H9 (cell line): Measurements from ENCODE around the gene CMSS1. TPM values are rescaled to one million over a fixed set of nuclear protein-coding genes. Genes with fewer than 3 reads are reported as not detected.

Source experiments
- DNase-seq: peaks from one replicate; pipeline ENCODE4 v3.0.0-alpha.2; 2017
- H2AFZ ChIP-seq: one replicate; pipeline ENCODE4 v1.6.1; 2013; ENCODE audit warnings: mild to moderate bottlenecking, low read length, control low read depth, moderate library complexity
- H2AK5ac ChIP-seq: 2 replicates; pipeline ENCODE4 v1.6.1; 2013; ENCODE audit warnings: low read length, control low read depth, mixed read lengths; ENCODE audit not compliant: insufficient read length
- H2BK120ac ChIP-seq: one replicate; pipeline ENCODE4 v1.6.1; 2013; ENCODE audit warnings: low read depth, mild to moderate bottlenecking, low read length, control low read depth, inconsistent platforms; ENCODE audit not compliant: poor library complexity, severe bottlenecking
- H2BK12ac ChIP-seq: 2 replicates; pipeline ENCODE4 v1.6.1; 2013; ENCODE audit warnings: low read length, control low read depth, mixed read lengths, low read depth; ENCODE audit not compliant: insufficient read length
- H2BK15ac ChIP-seq: 2 replicates; pipeline ENCODE4 v1.6.1; 2013; ENCODE audit warnings: low read depth, low read length, control low read depth
- H2BK20ac ChIP-seq: one replicate; pipeline ENCODE4 v1.6.1; 2013; ENCODE audit warnings: low read depth, mild to moderate bottlenecking, low read length, control low read depth, inconsistent platforms; ENCODE audit not compliant: poor library complexity, severe bottlenecking
- H2BK5ac ChIP-seq: 2 replicates; pipeline ENCODE4 v1.6.1; 2013; ENCODE audit warnings: low read length, control low read depth, mixed read lengths; ENCODE audit not compliant: insufficient read length
- H3K14ac ChIP-seq: 2 replicates; pipeline ENCODE4 v1.6.1; 2013; ENCODE audit warnings: low read length, control low read depth; ENCODE audit not compliant: insufficient read depth
- H3K18ac ChIP-seq: 2 replicates; pipeline ENCODE4 v1.6.1; 2013; ENCODE audit warnings: low read depth, mild to moderate bottlenecking, mixed read lengths, low read length, control low read depth; ENCODE audit not compliant: insufficient read length
- H3K23ac ChIP-seq: 2 replicates; pipeline ENCODE4 v1.6.1; 2013; ENCODE audit warnings: low read length, control low read depth, mixed read lengths, low read depth; ENCODE audit not compliant: insufficient read length
- H3K23me2 ChIP-seq: 2 replicates; pipeline ENCODE4 v1.6.1; 2013; ENCODE audit warnings: low read depth, mild to moderate bottlenecking, mixed read lengths, low read length, control low read depth; ENCODE audit not compliant: insufficient read length, poor library complexity, severe bottlenecking
- H3K27ac ChIP-seq: 2 replicates; pipeline ENCODE4 v1.5.1; 2013; ENCODE audit warnings: low read length, control low read depth, mixed read lengths, low read depth; ENCODE audit not compliant: insufficient read length
- H3K27me3 ChIP-seq: 2 replicates; pipeline ENCODE4 v1.6.1; 2013; ENCODE audit warnings: low read length, control low read depth, inconsistent platforms; ENCODE audit not compliant: insufficient read depth
- H3K4ac ChIP-seq: 2 replicates; pipeline ENCODE4 v1.6.1; 2013; ENCODE audit warnings: low read depth, mild to moderate bottlenecking, control low read depth, inconsistent platforms, low read length, moderate library complexity
- H3K4me1 ChIP-seq: 2 replicates; pipeline ENCODE4 v1.6.1; 2013; ENCODE audit warnings: low read length, control low read depth, inconsistent platforms; ENCODE audit not compliant: insufficient read depth
- H3K4me2 ChIP-seq: 2 replicates; pipeline ENCODE4 v1.6.1; 2013; ENCODE audit warnings: low read length, control low read depth, mixed read lengths; ENCODE audit not compliant: insufficient read length, insufficient read depth
- H3K56ac ChIP-seq: 2 replicates; pipeline ENCODE4 v1.6.1; 2013; ENCODE audit warnings: low read depth, mild to moderate bottlenecking, mixed read lengths, low read length, control low read depth; ENCODE audit not compliant: insufficient read length
- H3K79me1 ChIP-seq: 2 replicates; pipeline ENCODE4 v1.6.1; 2013; ENCODE audit warnings: low read depth, mild to moderate bottlenecking, moderate library complexity, low read length, control low read depth, inconsistent platforms; ENCODE audit not compliant: insufficient read depth, poor library complexity, severe bottlenecking
- H3K79me2 ChIP-seq: 2 replicates; pipeline ENCODE4 v1.6.1; 2013; ENCODE audit warnings: low read length, control low read depth, inconsistent platforms; ENCODE audit not compliant: insufficient read depth
- H3K9ac ChIP-seq: 2 replicates; pipeline ENCODE4 v1.6.1; 2013; ENCODE audit warnings: low read length, control low read depth, mixed read lengths; ENCODE audit not compliant: insufficient read length; ENCODE audit errors: extremely low read depth
- H3K9me3 ChIP-seq: one replicate; pipeline ENCODE4 v1.6.1; 2013; ENCODE audit warnings: low read depth, low read length, inconsistent platforms; ENCODE audit not compliant: control insufficient read depth
- H3T11ph ChIP-seq: one replicate; pipeline ENCODE4 v1.6.1; 2013; ENCODE audit warnings: mild to moderate bottlenecking, low read length, control low read depth, inconsistent platforms
- H4K20me1 ChIP-seq: one replicate; pipeline ENCODE4 v1.6.1; 2013; ENCODE audit not compliant: control insufficient read depth, insufficient read length, insufficient read depth
- H4K5ac ChIP-seq: 2 replicates; pipeline ENCODE4 v1.6.1; 2013; ENCODE audit warnings: low read depth, mild to moderate bottlenecking, mixed read lengths, low read length, control low read depth; ENCODE audit not compliant: insufficient read length
- H4K8ac ChIP-seq: replicated peaks from 2 replicates; pipeline ENCODE4 v1.6.1; 2013; ENCODE audit warnings: low read length, control low read depth, mixed read lengths, low read depth; ENCODE audit not compliant: insufficient read length
- H4K91ac ChIP-seq: 2 replicates; pipeline ENCODE4 v1.6.1; 2013; ENCODE audit warnings: low read depth, mild to moderate bottlenecking, moderate library complexity, mixed read lengths, low read length, control low read depth; ENCODE audit not compliant: insufficient read length
- H3K27ac Mint-ChIP-seq, 3 experiments: 2 replicates in 2 of 3; 3 replicates in 1 of 3; pipeline ENCODE4 v1.8.0; 2020 to 2021; ENCODE audit warnings: mixed read lengths in 3 of 3, mild to moderate bottlenecking in 1 of 3, moderate library complexity in 1 of 3
- H3K27me3 Mint-ChIP-seq: 2 replicates; pipeline ENCODE4 v1.8.0; 2021; ENCODE audit warnings: low read depth, mild to moderate bottlenecking, moderate library complexity, mixed read lengths
- H3K36me3 Mint-ChIP-seq, 3 experiments: 2 replicates in 2 of 3; 3 replicates in 1 of 3; pipeline ENCODE4 v1.8.0; 2020 to 2021; ENCODE audit warnings: low read depth in 3 of 3, mixed read lengths in 3 of 3; ENCODE audit not compliant: insufficient read depth in 1 of 3
- H3K4me1 Mint-ChIP-seq, 2 experiments: 2 replicates each; pipeline ENCODE4 v1.8.0; 2020; ENCODE audit warnings: mixed read lengths in 2 of 2
- H3K4me3 Mint-ChIP-seq, 2 experiments: 2 replicates in 1 of 2; 3 replicates in 1 of 2; pipeline ENCODE4 v1.8.0; 2020 to 2021; ENCODE audit warnings: mild to moderate bottlenecking in 2 of 2, mixed read lengths in 2 of 2, moderate library complexity in 1 of 2
- H3K9me3 Mint-ChIP-seq, 2 experiments: 2 replicates in 1 of 2; 3 replicates in 1 of 2; pipeline ENCODE4 v1.8.0; 2020; ENCODE audit warnings: mild to moderate bottlenecking in 2 of 2, mixed read lengths in 2 of 2, moderate library complexity in 1 of 2
- WGBS: extraction: QIAGEN DNeasy Blood & Tissue Kit; methylation state at CpG from one replicate; pipeline ENCODE4 v1.1.7; 2013; ENCODE audit warnings: missing lambda C conversion rate, low lambda C conversion rate, mixed read lengths; ENCODE audit not compliant: insufficient read length; ENCODE audit errors: extremely low coverage; 5-methylcytosine and 5-hydroxymethylcytosine counted together
- total RNA-seq: library from RNA; stranded (reverse); gene quantifications from 2 replicates; pipeline ENCODE4 v1.2.1, GENCODE V29; 2021
- TF ChIP-seq, protein P1 (sequence below): fragments of 200-600 bp; sonication (generic); conservative IDR thresholded peaks from 3 replicates; pipeline ENCODE4 v1.8.0; 2021; ENCODE audit warnings: antibody characterized with exemption, mild to moderate bottlenecking

CMSS1 gene
- total RNA-seq, 1 experiment from 2014 or later: 61.8 TPM

DNA sequence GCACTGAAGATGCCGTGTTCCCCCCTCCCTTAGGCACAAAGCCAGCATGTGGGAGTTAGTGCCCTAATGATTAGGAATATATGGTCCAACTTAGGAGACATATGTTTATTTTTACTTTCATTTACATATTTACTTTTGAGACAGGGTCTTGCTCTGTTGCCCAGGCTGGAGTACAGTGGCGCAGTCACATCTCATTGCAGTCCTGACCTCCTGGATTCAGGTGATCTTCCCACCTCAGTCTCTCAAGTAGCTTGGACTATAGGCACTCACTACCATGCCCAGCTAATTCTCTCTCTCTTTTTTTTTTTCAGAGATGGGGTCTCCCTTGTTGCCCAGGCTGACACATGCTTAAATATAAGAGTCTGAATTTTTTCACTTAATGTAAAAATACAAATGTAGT lies 391.5 kb downstream of the CMSS1 start:
- Histone ChIP-seq H3K14ac (no peak overlapping the region), H4K20me1 (no peaks in the 10 kb centered on the region), H4K5ac (no peak overlapping the region), H3K27me3 (no peaks in the 10 kb centered on the region), H2AK5ac (peak overlapping the region; percentile 67), H3K56ac (no peak overlapping the region), H3T11ph (no peak overlapping the region), H2AFZ (no peak overlapping the region), H3K79me2 (no peaks in the 10 kb centered on the region), H3K4me2 (no peak overlapping the region), H3K23ac (no peak overlapping the region), H3K79me1 (no peaks in the 10 kb centered on the region), H3K4ac (no peak overlapping the region), H3K18ac (no peak overlapping the region), H2BK20ac (no peak overlapping the region), H4K91ac (no peak overlapping the region), H2BK15ac (no peak overlapping the region), H3K9ac (no peak overlapping the region), H3K23me2 (no peaks in the 10 kb centered on the region), H3K9me3 (no peaks in the 10 kb centered on the region), H2BK12ac (no peak overlapping the region), H3K4me1 (peaks cover 16% of the 10 kb centered on the region), H2BK5ac (no peak overlapping the region), H4K8ac (no peak overlapping the region), H3K27ac (no peak overlapping the region), H2BK120ac (no peak overlapping the region)
- Mint-ChIP-seq H3K9me3 (no peaks in the 10 kb centered on the region), H3K4me1 (peaks cover 25 to 31% of the 10 kb centered on the region in 2 experiments), H3K36me3 (no peaks in the 10 kb centered on the region; a peak in 1 of 7 replicates), H3K27me3 (peaks cover 11% of the 10 kb centered on the region), H3K27ac (peak overlapping the region in 1 of 3 experiments; percentile 63; a peak in 2 of 7 replicates), H3K4me3 (no peak overlapping the region)
- TF ChIP-seq, protein P1, sequence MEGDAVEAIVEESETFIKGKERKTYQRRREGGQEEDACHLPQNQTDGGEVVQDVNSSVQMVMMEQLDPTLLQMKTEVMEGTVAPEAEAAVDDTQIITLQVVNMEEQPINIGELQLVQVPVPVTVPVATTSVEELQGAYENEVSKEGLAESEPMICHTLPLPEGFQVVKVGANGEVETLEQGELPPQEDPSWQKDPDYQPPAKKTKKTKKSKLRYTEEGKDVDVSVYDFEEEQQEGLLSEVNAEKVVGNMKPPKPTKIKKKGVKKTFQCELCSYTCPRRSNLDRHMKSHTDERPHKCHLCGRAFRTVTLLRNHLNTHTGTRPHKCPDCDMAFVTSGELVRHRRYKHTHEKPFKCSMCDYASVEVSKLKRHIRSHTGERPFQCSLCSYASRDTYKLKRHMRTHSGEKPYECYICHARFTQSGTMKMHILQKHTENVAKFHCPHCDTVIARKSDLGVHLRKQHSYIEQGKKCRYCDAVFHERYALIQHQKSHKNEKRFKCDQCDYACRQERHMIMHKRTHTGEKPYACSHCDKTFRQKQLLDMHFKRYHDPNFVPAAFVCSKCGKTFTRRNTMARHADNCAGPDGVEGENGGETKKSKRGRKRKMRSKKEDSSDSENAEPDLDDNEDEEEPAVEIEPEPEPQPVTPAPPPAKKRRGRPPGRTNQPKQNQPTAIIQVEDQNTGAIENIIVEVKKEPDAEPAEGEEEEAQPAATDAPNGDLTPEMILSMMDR: no peak
- no CpG with 5 or more reads among the region's 2 CpGs for WGBS
- no peak for DNase-seq
